Psoas muscle (tissue), 8 donors: ENCODE measurements around the gene ISLR. TPM values are rescaled to one million over a fixed set of nuclear protein-coding genes. Genes with fewer than 3 reads are reported as not detected.
A peak's percentile ranks its signal among the peaks of the same experiment; 100 is the strongest.

Source experiments
- ATAC-seq, 4 donors: fragments of 200-7000 bp; cut with Tn5 transposase; one replicate each; pipeline ENCODE4 v1.9.1; 2020; ENCODE audit warnings: moderate library complexity in 3 of 4, mild to moderate bottlenecking in 2 of 4
- DNase-seq, 2 donors: peaks; one replicate each; pipeline ENCODE4 v3.0.0-alpha.2; 2020
- H3K27ac ChIP-seq: fragments of 200-600 bp; one replicate; pipeline ENCODE4 v1.8.0; 2022
- H3K27me3 ChIP-seq, 3 donors: fragments of 200-600 bp in 1 of 3; one replicate each; pipeline versions ENCODE4 v1.6.1 to v1.8.0; 2013 to 2022; ENCODE audit warnings: low read length in 2 of 3, mild to moderate bottlenecking in 2 of 3, moderate library complexity in 1 of 3; ENCODE audit not compliant: insufficient read depth in 3 of 3
- H3K36me3 ChIP-seq, 2 donors: fragments of 200-600 bp in 1 of 2; one replicate each; pipeline versions ENCODE4 v1.6.1 to v1.8.0; 2013 to 2022; ENCODE audit warnings: low read depth in 1 of 2, mild to moderate bottlenecking in 1 of 2, moderate library complexity in 1 of 2; ENCODE audit not compliant: insufficient read depth in 1 of 2
- H3K4me1 ChIP-seq: fragments of 200-600 bp; one replicate; pipeline ENCODE4 v1.8.0; 2022
- H3K4me3 ChIP-seq: fragments of 200-600 bp; one replicate; pipeline ENCODE4 v1.8.0; 2022; ENCODE audit warnings: mild to moderate bottlenecking
- H3K9me3 ChIP-seq: fragments of 200-600 bp; one replicate; pipeline ENCODE4 v1.8.0; 2022
- CTCF ChIP-seq: fragments of 200-600 bp; IDR thresholded peaks from one replicate; pipeline ENCODE4 v1.8.0; 2022; ENCODE audit warnings: antibody characterized with exemption
- WGBS, 3 donors: extraction: QIAGEN DNeasy Blood & Tissue Kit; methylation state at CpG; one replicate each; pipeline versions ENCODE4 v1.1.6 to v1.1.7; 2013; 5-methylcytosine and 5-hydroxymethylcytosine counted together
- intact Hi-C, 2 donors: fragments of 100-400 bp; cut with DNase I; formaldehyde crosslinking; loops; one replicate each; pipeline versions ENCODE4 v1.11.0 to v1.14.2; 2022
- polyA plus RNA-seq, 3 donors: library from polyadenylated mRNA; stranded (reverse); fragments of 200-250 nt; gene quantifications; one replicate each; pipeline ENCODE4 v1.2.3, GENCODE V29; 2013
- total RNA-seq, 4 donors: library from RNA; stranded (reverse); fragmentation: NEBNext Ultra II Directional in 2 of 4; extraction: Animal tissue kit (Norgen Biotek cat#: 25700) in 2 of 4; gene quantifications; one replicate each; pipeline versions ENCODE4 v1.2.1 to v1.2.4, GENCODE V29; 2021 to 2023
- donor health status: healthy with polysubstance abuse.
- donor health status: DM: no; HTN: no; CAD: no; lungs with moderate emphysema.
- donor health status: Bipolar disorder and iron deficiency.
- donor health status: healthy.
- donor health status: DM: yes; HTN: yes; CAD: no.
- donor health status: DM: no; HTN: no; CAD: no.
- donor health status: DM: no; HTN: no; CAD: no.
- donor health status: DM: yes; HTN: yes; CAD: no.

ISLR gene
- total and polyA plus RNA-seq, 7 donors: 2.6 to 18.0 (median 4.1) TPM

- WGBS, 3 donors: 83 to 93% (median 91%) methylated on average over 1 of the region's 1 CpG
- no peak for DNase-seq
- Histone ChIP-seq H3K4me1 (no peaks in the 10 kb centered on the region), H3K27me3 (peaks cover 0 to 15% (median 8%) of the 10 kb centered on the region in 3 donors), H3K4me3 (no peak overlapping the region), H3K36me3 (no peaks in the 10 kb centered on the region), H3K27ac (no peak overlapping the region), H3K9me3 (peaks cover 10% of the 10 kb centered on the region)
- no peak for ATAC-seq
- no peak for TF ChIP-seq CTCF
- intact Hi-C loops: no loop called here
Measured at GRCh38 chr15:74146277-74146800, 27.2 kb upstream of the ISLR start.

GRCh38 chr15:74147051-74147450 is 26.5 kb upstream of the ISLR start:
- Histone ChIP-seq H3K4me3 (no peak overlapping the region), H3K27ac (no peak overlapping the region), H3K36me3 (no peaks in the 10 kb centered on the region), H3K4me1 (no peaks in the 10 kb centered on the region), H3K27me3 (peaks cover 0 to 15% (median 8%) of the 10 kb centered on the region in 3 donors), H3K9me3 (peaks cover 10% of the 10 kb centered on the region)
- intact Hi-C loops: no loop called here
- WGBS, 3 donors: 53 to 59% (median 56%) methylated on average over 2 of the region's 2 CpGs
- DNase-seq (no peak), ATAC-seq (no peak)
- no peak for TF ChIP-seq CTCF

DNA sequence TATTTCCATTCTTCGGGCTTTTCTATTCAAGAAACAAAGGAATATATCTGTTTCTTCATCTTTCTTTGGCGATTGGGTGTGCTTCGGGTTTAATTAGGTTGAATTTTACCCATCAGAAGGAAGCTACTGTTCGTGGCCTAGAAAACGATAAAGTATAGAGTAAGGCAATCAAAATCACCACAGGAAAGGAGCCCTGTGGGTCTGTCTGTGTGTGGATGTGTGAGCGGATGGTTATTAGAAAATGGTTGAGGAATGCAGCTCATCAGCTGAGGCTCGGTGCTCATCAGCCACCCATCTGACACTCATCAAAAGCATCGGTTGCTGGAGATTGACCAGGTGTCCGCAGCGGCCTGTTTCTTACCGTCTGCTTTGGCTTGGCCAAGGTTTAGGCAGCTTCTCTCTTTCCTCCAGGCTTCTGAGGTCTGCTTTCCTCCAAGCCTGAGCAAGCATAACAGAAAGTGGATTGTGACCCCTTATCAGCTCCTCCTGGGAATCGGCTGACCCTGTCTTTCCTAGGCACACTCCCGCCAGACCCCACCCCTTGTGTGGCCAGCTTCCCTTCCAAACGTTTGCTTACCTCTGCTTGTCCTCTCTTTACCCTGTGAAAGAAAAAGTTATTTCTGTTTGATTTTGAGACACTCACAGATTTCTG is 17.6 kb upstream of the ISLR start:
- WGBS, 3 donors: 77 to 84% (median 79%) methylated on average over 14 of the region's 14 CpGs
- DNase-seq (no peak), ATAC-seq (no peak)
- no peaks in the 10 kb centered on the region for H3K9me3 ChIP-seq
- peaks cover 11% of the 10 kb centered on the region for H3K4me1 ChIP-seq
- H3K27me3 ChIP-seq: peaks cover 0 to 4% (median 0%) of the 10 kb centered on the region in 3 donors
- TF ChIP-seq CTCF: no peak
- H3K4me3 ChIP-seq: no peak overlapping the region
- intact Hi-C loops: no loop called here
- H3K36me3 ChIP-seq: no peaks in the 10 kb centered on the region
- H3K27ac ChIP-seq: no peak overlapping the region

DNA sequence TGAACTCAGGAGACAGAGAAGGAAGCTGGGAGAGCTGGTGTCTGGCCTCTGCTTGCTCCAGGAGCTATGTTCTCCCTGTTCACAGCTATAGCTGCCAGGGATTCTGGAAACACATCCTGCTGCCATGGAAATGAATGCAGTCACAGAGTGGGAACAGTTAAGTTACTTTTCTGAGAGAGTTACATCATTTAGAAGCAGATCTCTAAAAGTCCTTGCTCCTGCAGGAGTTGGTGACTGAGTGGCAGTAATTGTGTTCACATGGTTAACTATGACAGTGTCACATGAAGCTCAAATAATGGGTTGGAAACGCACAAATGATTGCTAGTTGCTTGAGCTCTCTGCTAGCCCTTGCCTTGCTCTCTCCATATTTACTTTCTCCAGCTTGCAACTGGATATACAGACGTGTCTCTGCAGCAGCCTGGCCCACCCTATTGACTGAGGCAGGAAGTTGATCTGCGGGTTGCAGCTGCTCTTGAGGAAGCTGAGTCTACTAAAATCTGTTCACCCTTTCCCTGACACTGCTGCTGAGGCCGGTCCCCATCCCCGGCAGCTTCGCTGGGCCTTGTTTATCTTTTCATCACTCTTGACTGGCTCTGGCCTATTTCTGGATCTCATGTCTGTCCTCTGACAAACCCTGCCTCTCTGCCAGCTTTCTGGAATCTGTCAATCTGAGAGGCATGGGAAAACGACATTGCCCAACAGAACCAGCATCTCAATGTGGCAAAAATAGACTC is 16.7 kb upstream of the ISLR start:
- Histone ChIP-seq H3K4me3 (no peak overlapping the region), H3K27ac (peak overlapping the region; percentile 19), H3K36me3 (no peaks in the 10 kb centered on the region), H3K27me3 (peaks cover 0 to 4% (median 0%) of the 10 kb centered on the region in 3 donors), H3K4me1 (peaks cover 11% of the 10 kb centered on the region), H3K9me3 (no peaks in the 10 kb centered on the region)
- peak; percentile 68 to 95 (median 90) for ATAC-seq
- DNase-seq: no peak
- 9 to 14% (median 12%) methylated on average over 7 of the region's 7 CpGs for WGBS, 3 donors
- no peak for TF ChIP-seq CTCF
- intact Hi-C loops: no loop called here
